Vagina (tissue), 2 donors: Measurements from ENCODE around the gene ZNRF2. TPM values are rescaled to one million over a fixed set of nuclear protein-coding genes. Genes with fewer than 3 reads are reported as not detected.

Source experiments
- DNase-seq, 2 donors: peaks; one replicate each; pipeline ENCODE4 v3.0.0-alpha.2; 2017; ENCODE audit errors: extremely low spot score in 2 of 2
- H3K27ac ChIP-seq: fragments of 200-600 bp; sonication (generic); one replicate; pipeline ENCODE4 v1.5.1; 2019
- H3K27me3 ChIP-seq: fragments of 200-600 bp; sonication (generic); one replicate; pipeline ENCODE4 v1.5.1; 2019
- H3K36me3 ChIP-seq, 2 donors: fragments of 200-600 bp; sonication (generic); one replicate each; pipeline ENCODE4 v1.5.1; 2017 to 2019
- H3K4me1 ChIP-seq: fragments of 200-600 bp; sonication (generic); one replicate; pipeline ENCODE4 v1.5.1; 2019
- H3K4me3 ChIP-seq, 2 donors: fragments of 200-600 bp; sonication (generic); 1 replicate in 1 of 2; 2 replicates in 1 of 2; pipeline ENCODE4 v1.5.1; 2016 to 2019
- H3K9me3 ChIP-seq: fragments of 200-600 bp; sonication (generic); one replicate; pipeline ENCODE4 v1.5.1; 2019
- POLR2A ChIP-seq, 2 donors: fragments of 450-650 bp; IDR thresholded peaks; one replicate each; pipeline ENCODE4 v1.6.1; 2017; ENCODE audit warnings: antibody characterized with exemption in 2 of 2, mild to moderate bottlenecking in 2 of 2, moderate library complexity in 2 of 2
- POLR2AphosphoS5 ChIP-seq, 2 donors: sonication (generic); formaldehyde crosslinking; IDR thresholded peaks; one replicate each; pipeline ENCODE4 v1.9.0; 2017; ENCODE audit warnings: antibody characterized with exemption in 2 of 2, mild to moderate bottlenecking in 2 of 2, low read depth in 1 of 2; ENCODE audit not compliant: insufficient read depth in 1 of 2
- intact Hi-C: fragments of 100-400 bp; cut with DNase I; formaldehyde crosslinking; loops from one replicate; pipeline ENCODE4 v1.15.1; 2023
- total RNA-seq: library from RNA; depleted of rRNA; stranded (reverse); fragments of >200 nt; gene quantifications from one replicate; pipeline ENCODE4 v1.2.3, GENCODE V29; 2016
- TF ChIP-seq, protein P1 (sequence below), 3 experiments: fragments of 450-650 bp in 2 of 3; fragments of 200-600 bp in 1 of 3; sonication (generic) in 1 of 3; IDR thresholded peaks; one replicate each; pipeline ENCODE4 v1.5.1; 2017 to 2019; ENCODE audit warnings: antibody characterized with exemption in 3 of 3, mild to moderate bottlenecking in 2 of 3, moderate library complexity in 2 of 3

The ZNRF2 gene
- total RNA-seq, 1 donor from 2014 or later, result 21.9 TPM

DNA sequence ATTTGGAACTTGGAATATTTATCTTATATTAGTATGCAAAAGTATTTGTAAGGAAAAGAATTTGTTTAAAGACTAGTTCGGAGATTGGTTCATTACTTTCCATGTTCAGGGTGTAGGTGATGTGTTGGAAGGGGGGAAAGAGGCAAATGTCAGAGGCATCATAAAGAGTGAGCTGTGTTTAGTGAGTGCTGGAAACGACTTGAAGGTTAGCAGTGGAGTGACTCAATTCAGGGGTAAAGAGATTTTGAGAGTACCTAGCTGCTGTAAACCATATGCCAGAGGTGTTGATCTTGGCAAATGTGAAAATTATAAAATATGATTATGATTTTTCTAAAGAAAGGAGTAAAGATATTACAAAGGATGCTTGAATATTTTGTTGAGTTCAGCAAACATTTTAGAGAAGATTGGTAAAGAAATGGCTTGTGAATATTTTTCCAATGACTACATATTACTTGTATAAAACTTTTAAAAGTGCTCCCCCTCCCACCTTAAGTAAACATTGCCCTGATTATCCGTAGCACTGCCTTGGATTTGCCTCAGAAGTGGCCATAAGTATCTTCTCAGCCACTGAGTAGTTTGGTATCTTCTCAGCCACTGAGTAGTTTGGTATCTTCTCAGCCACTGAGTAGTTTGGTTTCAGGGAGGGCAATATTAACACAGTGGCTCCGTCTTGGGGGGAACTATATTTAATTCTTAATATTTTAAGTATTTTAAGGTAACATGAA, 51.5 kb downstream of the ZNRF2 start:
- Histone ChIP-seq H3K4me1 (peaks cover 8% of the 10 kb centered on the region), H3K9me3 (no peaks in the 10 kb centered on the region), H3K36me3 (no peaks in the 10 kb centered on the region), H3K4me3 (no peak overlapping the region), H3K27me3 (no peaks in the 10 kb centered on the region), H3K27ac (no peak overlapping the region)
- TF ChIP-seq, protein P1, sequence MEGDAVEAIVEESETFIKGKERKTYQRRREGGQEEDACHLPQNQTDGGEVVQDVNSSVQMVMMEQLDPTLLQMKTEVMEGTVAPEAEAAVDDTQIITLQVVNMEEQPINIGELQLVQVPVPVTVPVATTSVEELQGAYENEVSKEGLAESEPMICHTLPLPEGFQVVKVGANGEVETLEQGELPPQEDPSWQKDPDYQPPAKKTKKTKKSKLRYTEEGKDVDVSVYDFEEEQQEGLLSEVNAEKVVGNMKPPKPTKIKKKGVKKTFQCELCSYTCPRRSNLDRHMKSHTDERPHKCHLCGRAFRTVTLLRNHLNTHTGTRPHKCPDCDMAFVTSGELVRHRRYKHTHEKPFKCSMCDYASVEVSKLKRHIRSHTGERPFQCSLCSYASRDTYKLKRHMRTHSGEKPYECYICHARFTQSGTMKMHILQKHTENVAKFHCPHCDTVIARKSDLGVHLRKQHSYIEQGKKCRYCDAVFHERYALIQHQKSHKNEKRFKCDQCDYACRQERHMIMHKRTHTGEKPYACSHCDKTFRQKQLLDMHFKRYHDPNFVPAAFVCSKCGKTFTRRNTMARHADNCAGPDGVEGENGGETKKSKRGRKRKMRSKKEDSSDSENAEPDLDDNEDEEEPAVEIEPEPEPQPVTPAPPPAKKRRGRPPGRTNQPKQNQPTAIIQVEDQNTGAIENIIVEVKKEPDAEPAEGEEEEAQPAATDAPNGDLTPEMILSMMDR (IDR thresholded peaks at IDR 0.05), result no peak
- no peak for TF ChIP-seq POLR2AphosphoS5 (IDR thresholded peaks at IDR 0.05; ENCODE audit: insufficient read depth in 1 of 2, low read depth in 1 of 2)
- no peak for TF ChIP-seq POLR2A (IDR thresholded peaks at IDR 0.05)
- intact Hi-C loops, result no loop called here
- no peak for DNase-seq

DNA sequence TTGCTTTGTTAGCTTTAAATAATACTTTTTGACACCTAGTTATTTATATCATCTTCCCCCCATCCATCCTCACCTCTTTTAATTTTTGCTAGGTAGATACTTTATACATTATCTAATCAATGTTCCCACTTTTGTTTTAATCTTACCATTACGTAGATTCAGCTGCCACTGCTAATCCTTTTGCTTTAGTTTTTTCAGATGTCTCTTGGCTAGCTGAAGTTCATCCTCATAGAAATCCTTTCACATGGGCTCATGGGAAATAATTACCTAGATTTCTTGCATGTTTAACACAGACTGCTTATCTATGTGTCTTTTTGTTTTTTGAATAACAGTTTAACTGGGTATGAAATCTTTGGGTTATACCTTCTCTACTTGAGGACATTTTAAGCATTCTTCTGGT, 60.1 kb downstream of the ZNRF2 start:
- TF ChIP-seq, protein P1 (IDR thresholded peaks at IDR 0.05), result no peak
- no peak for TF ChIP-seq POLR2AphosphoS5 (IDR thresholded peaks at IDR 0.05; ENCODE audit: insufficient read depth in 1 of 2, low read depth in 1 of 2)
- TF ChIP-seq POLR2A (IDR thresholded peaks at IDR 0.05), result no peak
- Histone ChIP-seq H3K9me3 (no peaks in the 10 kb centered on the region), H3K4me1 (peaks cover 21% of the 10 kb centered on the region), H3K27ac (no peak overlapping the region), H3K4me3 (no peak overlapping the region), H3K36me3 (no peaks in the 10 kb centered on the region), H3K27me3 (no peaks in the 10 kb centered on the region)
- DNase-seq, result no peak
- intact Hi-C loops, result no loop called here

DNA sequence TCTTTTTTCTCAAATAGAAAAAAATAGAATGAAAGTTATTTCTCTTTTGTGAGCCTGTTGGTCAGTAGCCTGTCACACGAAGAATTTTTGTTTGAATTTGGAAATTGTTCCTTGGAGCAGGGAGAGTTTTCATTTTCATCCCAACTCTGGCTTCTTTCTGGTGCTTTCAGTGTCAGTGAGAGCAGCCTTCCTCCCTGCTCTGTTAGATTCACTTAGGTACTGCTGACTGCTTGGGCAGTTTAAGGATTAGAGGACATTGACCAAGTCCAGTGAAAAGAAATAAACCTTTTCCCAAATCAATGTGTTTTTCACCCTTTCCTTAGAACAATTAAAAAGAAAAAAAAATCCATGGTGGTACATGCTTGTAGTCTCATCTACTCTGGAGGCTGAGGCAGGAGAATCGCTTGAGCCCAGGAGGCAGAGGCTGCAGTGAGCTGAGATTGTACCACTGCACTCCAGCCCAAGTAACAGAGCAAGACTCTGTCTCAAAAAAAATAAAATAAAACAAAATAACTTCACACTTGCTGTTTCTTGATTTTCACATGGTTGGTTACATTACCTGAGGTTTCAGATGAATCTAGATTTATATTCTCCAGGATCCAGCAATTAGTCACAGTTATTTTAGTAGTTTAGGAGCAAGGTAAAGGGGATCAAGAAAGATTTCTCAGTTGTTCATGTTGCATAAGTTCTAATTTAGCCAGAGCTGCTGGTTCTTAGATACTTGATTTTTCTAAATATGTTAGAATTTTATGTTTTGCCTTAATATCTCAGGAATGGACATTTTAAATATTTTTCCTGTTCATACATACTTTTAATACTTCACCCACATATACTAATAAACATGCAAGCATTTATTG, 63.1 kb downstream of the ZNRF2 start:
- Histone ChIP-seq H3K9me3 (no peaks in the 10 kb centered on the region), H3K36me3 (no peaks in the 10 kb centered on the region), H3K4me1 (peaks cover 21% of the 10 kb centered on the region), H3K4me3 (no peak overlapping the region), H3K27me3 (no peaks in the 10 kb centered on the region), H3K27ac (peak overlapping the region; percentile 53)
- TF ChIP-seq POLR2AphosphoS5 (IDR thresholded peaks at IDR 0.05; ENCODE audit: insufficient read depth in 1 of 2, low read depth in 1 of 2) (no peak), POLR2A (IDR thresholded peaks at IDR 0.05) (no peak)
- TF ChIP-seq, protein P1 (IDR thresholded peaks at IDR 0.05), result no peak
- intact Hi-C loops, result no loop called here
- DNase-seq, result no peak

DNA sequence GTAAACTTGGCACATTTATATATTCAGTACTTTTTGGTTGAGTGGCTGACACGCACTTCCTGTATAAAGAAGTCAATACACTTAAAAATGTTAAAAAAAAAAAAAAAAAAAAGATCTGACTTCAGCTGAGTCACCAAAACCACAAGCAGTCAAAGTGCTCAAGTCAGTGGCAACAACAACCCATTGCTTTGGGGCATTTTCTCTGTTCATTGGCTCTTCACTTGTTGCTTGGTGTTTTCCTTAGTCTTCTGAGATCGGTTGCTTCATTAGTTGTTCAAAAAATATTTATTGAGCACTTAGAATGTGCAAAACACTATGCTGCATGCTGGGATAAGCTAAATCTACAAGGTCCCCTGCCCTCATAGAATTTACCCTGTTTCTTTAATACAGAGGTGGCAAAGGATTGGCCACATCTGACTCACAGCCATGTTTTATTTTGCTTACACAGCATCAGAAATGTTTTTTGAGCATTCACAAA, 63.7 kb downstream of the ZNRF2 start:
- H3K4me1 ChIP-seq, result peaks cover 21% of the 10 kb centered on the region
- H3K4me3 ChIP-seq, result no peak overlapping the region
- peak overlapping the region; percentile 53 for H3K27ac ChIP-seq
- TF ChIP-seq POLR2A (IDR thresholded peaks at IDR 0.05), result no peak
- TF ChIP-seq, protein P1 (IDR thresholded peaks at IDR 0.05), result no peak
- TF ChIP-seq POLR2AphosphoS5 (IDR thresholded peaks at IDR 0.05; ENCODE audit: insufficient read depth in 1 of 2, low read depth in 1 of 2), result peak in 1 of 2 donors; percentile 39
- intact Hi-C loops, result no loop called here
- H3K36me3 ChIP-seq, result no peaks in the 10 kb centered on the region
- H3K27me3 ChIP-seq, result no peaks in the 10 kb centered on the region
- no peaks in the 10 kb centered on the region for H3K9me3 ChIP-seq
- DNase-seq, result no peak
